DMS114 treated with DMSO at 0.1 percent for 48 hours (cell line): ENCODE data around the gene GON4L.
"Not testable (repeated sequence)": the region's sequence is repeated elsewhere in the genome, so short reads cannot be mapped to it uniquely, and the experiment has no call there.

Experiments used
- DNase-seq: peaks from one replicate; lab custom pipeline; 2025; ENCODE audit not compliant: unreplicated experiment; lab: John Stamatoyannopoulos, UW

GON4L gene

DNA sequence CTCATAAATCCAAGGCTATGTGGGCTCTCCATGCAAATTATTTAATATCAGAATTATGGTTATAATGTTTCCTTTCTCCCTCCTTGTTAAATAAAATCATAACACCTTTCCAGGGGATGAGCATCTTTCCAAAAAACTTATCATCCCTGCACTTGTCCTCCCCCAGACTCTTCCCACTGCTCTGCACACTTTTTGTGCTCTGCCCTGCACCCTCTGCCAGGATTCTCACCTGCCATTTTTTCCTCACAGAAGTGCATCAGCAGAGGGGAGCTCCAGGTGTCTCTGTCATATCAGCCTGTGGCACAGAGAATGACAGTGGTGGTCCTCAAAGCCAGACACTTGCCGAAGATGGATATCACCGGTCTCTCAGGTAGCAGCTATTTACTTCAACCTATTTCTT is 23.2 kb upstream of the GON4L start:
- DNase-seq = no peak

DNA sequence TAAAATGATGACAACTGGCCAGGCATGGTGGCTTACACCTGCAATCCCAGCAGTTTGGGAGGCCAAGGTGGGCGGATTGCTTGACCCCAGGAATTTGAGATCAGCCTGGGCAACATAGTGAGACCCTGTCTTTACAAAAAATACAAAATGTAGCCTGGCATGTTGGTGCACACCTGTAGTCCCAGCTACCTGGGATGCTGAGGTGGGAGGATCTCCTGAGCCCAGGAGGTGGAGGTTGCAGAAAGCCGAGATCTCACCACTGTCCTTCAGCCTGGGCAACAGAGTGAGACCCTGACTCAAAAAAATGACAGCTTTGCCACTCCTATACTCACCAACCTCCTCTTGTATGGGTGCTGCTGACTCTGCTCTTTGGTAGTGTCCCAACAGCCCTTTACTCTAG is 20.9 kb upstream of the GON4L start:
- no peak for DNase-seq

DNA sequence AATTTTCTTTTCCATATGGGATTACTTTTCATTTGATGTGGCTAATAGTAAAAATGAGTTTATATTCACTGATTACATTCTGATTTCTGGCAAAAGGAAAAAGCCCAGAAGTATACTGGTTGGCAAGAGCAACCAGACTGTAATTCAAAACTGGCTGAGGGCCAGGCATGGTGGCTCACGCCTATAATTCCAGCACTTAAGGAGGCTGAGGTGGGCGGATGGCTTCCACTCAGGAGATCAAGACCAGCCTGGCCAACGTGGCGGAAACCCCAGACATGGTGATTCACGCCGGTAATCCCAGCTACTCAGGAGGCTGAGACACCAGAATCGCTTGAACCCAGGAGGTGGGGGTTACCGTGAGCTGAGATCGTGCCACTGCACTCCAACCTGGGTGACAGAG is 16.8 kb upstream of the GON4L start:
- DNase-seq = no peak

DNA sequence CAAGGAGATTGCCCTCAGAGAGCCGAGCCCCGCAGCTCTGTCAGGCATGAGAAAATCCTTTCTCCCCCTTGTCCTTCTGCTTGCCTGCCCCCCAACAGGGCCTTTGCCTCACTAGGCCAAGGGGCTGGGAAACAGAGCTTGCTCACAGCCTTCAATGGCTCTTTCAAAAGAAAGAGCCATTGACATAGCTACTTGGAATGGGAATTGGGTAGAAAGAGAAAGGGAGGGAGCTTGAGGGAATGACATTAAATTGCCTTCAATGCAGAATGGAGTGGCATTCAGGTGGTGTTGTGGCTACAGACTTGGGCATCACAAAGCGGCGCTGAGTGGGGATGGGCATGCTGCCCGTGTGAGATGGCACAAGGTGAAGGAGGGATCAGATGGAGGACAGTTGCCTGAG is 15.5 kb upstream of the GON4L start:
- no peak for DNase-seq

DNA sequence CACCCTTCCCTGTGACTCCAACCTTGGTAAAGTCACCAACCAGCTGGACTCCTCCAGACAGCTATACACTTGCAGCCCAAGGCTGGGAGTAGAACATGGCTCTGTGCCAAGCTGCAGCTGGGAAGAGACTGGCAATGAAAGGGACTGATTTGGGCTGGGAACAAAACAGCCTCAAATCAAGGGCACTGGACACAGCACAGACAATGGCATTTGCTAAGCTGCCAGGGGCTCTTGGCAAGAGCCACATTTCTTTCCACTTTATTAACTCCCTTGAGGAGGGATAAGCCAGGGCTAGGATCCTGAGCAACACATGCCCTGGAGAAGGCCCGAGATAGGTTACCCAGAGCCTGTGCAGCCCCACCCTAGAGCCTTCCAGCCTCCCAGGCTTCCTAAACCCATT is 14.4 kb upstream of the GON4L start:
- DNase-seq = no peak

DNA sequence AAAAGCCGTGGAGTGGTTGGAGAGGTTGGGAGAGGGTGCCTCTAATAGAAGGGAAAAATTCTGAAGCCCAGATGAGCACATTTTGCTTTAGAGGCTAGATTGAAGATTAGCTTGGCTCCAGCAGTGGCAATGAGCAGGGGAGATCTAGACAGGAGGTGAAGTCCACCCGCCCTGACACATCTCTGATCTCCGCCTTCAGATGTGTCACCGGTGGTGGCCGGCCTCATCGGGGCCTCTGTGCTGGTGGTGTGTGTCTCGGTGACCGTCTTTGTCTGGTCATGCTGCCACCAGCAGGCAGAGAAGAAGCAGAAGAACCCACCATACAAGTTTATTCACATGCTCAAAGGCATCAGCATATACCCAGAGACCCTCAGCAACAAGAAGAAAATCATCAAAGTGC is 10.8 kb upstream of the GON4L start:
- no peak for DNase-seq

DNA sequence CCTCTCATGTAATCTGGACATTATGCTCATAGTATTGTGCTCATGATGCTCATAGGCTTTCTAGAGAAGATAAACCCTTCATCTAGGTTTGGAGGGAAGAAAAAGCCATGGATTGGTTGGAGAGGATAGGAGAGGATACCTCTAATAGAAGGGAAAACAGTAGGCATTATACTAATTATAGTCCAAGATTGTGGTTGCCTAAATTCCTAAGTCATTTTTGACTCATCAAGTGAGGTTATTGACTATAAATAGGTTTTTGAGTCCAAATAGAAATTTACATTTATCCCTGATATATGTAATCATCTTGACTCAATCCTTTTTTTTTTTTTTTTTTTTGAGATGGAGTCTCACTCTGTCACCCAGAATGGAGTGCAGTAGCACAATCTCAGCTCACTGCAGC is 7.4 kb upstream of the GON4L start:
- DNase-seq = no peak

DNA sequence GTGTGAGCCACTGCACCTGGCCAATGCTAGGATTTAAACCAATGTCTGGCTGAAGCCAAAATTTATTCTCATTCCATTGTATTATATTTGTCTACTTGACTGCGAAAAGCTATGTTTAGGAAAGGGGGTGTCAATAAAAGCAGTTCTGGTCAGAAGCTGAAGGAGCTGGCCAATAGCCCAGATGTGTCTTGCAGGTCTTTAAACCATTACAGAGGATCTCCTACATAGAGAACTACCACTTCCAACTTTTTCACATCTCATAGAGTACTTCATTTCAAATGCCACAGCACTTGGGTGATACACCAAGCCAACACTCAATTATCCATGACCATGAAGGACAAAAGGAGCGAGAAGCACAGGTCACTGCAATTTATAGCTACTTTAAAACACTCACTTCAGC is 4.9 kb upstream of the GON4L start:
- no peak for DNase-seq

DNA sequence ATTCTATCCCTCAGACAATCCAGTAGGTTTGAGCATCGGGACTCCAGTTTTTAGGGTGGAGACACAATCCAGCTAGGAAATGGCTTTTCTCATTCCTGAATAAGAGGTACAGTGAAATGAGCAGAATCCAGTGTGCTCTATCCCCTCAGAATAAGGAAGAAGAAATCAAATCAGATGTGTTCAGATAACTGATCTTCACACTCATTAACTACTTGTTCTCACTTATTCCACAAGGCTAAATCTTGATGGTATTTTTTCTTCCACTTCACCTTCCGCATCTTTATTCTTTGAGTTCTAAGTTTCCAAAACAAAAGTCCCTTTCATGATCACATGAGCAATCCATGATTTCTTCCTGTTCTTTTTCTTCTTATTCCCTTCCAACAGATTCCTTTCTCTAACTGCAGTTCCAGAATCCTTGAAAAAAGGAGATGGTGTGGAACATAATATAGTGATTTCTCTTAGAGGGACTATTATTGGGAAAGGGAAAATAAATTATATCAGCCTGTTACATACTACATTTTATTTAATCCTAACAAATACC is 4.0 kb upstream of the GON4L start:
- no peak for DNase-seq

DNA sequence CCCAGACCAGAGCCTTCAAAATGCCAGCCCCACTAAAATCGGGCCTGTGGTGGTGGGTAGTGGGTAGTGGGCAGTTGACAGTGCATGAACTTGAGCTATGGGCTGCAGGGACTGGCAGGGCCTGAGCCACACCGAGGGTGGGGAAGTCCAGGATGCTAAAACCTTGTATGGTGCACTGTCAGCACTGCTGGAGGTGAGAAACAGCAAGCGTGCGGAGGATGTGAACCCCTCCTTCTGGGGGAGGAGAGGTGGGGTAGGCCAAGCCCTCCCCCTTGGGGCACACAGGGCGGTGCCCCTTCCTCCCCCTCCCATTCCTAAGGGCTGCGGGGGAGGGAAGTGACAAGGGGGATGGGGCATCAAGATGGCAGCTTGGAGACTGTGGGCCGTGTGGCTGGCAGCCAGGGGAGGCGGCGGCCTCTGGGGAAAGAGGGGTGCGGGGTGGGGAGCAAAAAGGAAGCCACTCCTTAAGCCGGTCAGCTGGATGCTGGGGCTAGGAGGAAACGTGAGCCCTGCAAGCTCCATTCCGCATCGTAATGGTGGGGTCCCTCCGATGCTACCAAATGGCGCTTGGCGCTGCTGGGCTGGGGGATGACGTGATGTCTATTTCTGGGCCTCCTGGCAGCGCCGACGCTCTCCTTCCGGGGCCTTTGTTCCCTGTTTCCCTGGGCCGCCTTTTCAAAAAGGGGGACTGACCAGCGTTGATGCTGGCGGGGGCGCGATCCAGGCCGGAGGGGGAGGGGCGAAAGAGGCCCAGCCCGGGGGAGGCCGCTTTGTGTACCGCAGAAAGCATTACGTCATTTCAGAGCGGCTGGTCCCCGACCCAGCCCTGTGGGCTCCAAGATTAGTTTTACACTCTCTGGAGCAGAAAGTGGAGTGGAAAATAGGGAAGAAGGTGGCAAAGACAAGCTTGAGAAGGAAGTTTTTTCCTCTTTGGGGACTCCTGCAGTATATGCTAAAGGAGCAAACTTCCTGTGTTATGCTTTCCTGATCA is 3.2 kb upstream of the GON4L start:
- peak; percentile 62 for DNase-seq

DNA sequence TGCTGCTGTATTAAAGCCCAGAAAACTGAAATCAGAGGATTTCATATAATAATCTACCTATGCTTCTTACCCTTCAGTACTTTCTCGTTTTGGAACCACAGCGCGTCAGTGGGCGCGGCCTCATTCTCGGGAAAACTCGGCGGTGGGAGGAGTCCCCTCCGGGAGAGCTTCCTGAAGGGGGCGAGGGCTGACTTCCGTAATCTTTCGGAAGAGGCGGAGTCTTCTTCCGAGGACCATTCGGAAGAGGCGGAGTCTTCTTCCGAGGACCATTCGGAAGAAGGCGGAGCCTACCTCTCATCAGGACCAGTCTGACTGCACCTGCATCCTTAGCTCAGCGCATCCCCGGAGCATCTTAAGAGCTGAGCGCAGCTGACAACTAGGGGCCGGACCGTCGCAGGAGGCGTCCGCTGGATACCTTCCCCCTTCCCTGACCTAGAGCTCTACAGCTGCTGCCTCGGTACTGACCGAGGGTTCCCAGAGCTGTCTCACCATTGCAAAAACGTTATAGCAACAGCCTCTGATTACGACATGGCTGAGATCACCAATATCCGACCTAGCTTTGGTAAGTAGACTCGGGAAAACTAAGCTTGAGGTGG is 2.3 kb upstream of the GON4L start, which contains the start of gene SYT11:
Gene SYT11 (plus strand): TSS at position 334 of the 596 bp plus-strand sequence. CDS start 195 bp downstream, at position 529.
- DNase-seq = peak; percentile 98

DNA sequence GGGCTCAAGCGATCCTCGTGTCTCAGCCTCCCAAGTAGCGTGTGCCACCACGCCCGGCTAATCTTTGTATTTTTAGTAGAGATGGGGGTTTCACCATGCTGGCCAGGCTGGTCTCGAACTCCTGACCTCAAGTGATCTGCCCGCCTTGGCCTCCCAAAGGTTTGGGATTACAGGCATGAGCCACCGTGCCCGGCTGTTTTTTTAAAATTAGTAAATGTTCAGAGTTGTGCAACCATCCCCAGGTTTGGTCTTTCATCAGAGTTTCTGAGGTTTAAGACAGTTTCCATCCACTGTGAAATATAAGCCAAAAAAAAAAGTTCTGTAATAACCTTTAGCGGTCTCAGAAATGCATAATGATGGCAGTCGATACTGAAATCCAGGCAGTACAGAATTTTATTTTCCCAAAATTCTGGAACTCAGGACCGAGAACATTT is 1.8 kb upstream of the GON4L start:
- DNase-seq = no peak

DNA sequence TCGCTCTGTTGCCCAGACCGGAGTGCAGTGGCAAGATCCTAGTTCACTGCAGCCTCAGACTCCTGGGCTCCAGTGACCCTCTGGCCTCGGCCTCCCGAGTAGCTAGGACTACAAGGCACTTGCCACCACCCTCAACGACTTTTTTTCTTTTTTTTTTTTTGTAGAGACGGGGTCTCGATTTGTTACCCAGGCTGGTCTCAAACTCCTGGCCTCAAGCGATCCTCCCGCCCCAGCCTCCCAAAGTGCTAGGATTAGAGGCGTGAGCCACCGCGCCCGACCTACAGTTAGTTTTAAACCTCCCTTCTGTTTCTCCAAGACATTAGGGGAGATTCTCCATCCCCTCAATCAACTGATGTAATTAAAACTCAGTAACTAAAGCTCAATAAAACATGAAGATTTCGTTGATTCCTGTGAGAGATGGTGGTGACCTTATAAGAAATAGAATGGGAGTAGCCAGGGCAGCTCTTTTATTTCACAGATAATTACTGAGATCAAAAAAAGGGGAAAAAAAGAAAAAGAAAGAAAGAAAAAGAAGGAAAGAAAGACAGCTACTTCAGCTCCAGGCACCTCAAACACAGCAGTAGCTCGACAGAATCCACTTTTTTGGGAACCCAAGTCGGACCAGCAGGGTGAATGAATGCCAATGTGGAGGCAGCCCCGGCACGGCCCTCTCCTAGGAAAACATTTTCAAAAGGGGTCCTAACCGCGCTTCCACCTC is 598 bp downstream of the GON4L start:
- no peak for DNase-seq

DNA sequence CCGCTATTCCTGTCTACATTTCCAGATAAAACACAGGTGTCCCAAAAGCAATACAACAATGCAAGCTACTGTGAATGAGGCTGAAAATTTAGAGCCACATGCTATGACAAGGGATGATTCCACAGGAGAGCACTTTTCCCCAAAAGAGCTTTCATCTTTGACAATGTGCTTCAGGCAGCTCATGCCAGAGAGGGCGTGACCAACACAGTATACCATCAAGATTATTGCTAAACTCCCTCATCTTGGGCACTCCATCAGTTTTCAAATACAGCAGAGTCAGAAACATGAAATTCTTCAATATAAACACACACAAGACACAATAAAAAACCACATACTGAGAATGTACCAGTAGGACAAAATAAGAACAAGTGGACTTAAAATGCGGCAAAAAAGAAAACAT is 6.7 kb downstream of the GON4L start:
- no peak for DNase-seq

DNA sequence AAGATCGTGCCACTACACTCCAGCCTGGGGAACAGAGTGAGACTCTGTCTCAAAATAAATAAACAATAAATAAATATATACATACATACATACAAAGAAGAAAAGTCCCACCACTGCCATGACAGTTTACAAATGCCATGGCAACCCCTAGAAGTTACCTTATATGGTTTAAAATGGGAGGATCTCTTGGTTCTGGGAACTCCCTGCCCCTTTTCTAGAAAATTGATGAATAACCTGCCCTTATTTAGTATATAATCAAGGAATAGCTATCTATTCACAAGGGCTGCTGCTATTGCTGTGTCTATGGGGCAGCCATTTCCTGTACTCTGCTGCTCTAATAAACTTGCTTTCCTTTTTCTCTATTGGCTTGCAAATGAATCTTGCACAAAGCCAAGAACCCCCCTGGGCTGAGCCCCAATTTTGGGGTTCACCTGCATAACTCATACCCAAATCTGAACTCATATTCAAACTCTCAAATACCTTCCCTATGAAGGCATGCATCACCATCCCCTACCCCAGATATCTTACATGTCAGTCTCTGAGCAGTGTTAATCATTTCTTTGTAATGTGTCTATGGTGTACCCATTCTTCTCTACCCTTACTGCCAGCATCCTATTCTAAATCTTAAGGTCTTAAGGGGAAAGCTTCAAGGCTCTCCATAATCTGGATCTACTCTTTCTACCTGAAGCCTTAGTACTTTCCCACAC is 9.0 kb downstream of the GON4L start:
- DNase-seq = no peak

DNA sequence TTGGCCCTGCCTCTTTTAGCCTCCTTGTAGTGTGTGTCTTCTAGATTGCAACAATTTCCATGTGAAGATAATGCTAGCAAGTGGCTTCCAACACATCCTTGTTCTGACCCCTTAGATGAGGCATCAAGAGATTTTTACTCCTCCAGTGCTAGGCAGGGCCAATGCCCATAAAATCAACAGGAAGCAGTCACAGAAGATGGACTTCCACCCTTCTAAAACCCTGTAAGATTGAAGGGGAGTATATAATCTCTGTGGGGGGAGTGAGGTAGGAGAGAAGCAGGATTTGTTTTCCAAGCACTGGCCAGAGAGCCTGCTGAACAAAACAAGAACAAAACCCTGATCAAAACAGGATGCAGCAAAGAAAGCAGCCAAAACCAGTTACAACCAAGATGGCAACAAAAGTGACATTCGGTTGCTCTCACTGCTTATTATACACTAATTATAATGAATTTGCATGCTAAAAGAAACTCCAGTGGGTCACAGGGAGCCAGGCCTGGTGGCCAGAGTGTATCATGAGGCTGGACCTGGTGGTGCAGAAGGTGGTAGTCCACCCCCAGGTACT is 12.1 kb downstream of the GON4L start:
- DNase-seq = no peak

DNA sequence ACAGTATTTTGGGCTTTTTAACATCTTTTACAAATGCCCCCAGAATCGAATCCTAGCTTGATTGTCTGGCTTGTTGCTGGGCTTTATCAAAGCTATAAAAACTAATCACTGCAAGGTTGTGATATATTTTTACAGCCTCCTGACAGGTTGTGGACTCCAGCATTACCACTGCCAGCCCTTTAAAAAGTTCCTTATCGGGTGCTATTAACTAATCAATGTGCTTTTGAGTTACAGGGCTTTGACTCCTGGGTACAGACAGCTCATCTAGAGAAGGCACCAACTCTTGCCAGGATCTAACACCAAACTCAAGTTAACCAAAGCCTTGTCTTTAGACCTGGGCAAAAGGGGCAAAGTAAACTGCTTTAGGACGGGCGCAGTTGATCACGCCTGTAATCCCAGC is 16.6 kb downstream of the GON4L start:
- DNase-seq = no peak

DNA sequence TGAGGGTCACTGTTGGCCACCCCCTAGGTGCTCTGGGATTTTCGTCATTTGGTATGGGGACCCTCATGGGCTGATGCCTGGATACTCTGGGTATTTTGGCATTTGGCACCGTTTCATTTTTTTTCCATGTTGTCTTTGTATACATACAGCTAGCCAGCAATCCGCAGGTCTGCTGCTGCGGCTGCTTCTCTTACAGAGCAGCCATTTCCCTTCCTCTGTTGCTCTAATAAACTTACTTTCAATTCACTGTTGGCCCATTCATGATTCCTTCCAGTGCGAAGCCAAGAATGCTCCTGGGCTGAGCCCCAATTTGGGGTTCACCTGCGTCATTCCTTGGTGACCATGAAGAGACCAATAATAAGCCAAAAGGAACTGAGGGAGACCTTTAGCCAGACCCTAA is 21.5 kb downstream of the GON4L start:
- no peak for DNase-seq

DNA sequence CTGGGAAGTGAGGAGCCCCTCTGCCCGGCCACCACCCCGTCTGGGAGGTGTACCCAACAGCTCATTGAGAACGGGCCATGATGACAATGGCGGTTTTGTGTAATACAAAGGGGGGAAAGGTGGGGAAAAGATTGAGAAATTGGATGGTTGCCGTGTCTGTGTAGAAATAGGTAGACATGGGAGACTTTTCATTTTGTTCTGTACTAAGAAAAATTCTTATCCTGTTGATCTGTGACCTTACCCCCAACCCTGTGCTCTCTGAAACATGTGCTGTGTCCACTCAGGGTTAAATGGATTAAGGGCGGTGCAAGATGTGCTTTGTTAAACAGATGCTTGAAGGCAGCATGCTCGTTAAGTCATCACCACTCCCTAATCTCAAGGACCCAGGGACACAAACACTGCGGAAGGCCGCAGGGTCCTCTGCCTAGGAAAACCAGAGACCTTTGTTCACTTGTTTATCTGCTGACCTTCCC is 22.1 kb downstream of the GON4L start:
- not testable (repeated sequence) for DNase-seq

DNA sequence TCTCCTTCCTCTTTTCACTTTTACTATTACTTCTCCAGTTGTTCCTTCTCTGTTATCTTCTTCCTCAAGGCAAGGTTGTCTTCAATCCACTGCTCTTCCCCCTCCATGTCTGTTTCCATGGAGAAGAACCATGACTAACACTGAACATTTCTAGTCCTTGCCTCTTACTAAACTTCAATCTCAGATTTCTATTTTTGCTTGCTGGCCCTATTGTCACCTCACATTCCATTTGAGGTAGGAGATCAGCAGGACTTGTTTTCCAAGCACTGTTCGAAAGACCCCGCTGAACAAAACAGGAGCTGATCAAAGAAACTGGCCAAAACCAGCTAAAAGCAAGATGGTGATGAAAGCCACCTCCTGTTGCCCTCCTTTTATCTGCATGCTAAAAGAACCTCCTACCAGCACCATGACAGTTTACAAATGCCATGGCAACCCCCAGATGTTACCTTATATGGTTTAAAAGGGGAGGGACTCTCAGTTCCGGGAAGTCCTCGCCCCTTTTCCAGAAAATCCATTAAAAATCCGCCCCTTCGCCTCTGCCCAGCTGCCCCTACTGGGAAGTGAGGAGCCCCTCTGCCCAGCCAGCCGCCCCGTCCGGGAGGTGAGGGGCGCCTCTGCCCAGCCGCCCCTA is 22.6 kb downstream of the GON4L start:
- no peak for DNase-seq
